ENCODE measurements around the gene PAX5. TPM values are rescaled to one million over a fixed set of nuclear protein-coding genes. Genes with fewer than 3 reads are reported as not detected.
"Not testable (repeated sequence)": the region's sequence is repeated elsewhere in the genome, so short reads cannot be mapped to it uniquely, and the experiment has no call there.

Gene PAX5
- total RNA-seq, 1 experiment from 2014 or later = 0.03 TPM

DNA sequence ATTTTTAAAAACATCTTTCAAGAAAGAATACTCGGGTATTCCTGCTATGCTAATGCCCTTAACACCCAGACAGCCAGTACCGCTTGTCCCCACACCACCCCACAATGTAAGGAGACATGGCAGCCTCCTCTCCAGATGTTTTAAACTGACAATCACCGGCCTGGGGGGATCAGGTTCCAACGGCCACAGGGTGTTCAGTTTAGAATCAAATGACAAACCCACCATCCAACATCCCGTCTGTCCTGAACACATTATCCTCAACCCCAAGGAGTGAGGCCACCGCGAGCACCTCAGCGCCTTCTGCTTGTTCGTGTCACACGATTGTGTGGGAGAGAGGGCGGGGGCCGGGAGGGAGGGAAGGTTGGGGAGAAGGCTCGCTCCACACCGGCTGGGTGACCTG, 152.8 kb downstream of the PAX5 start:
- DNase-seq (ENCODE audit: low spot score) = no peak

DNA sequence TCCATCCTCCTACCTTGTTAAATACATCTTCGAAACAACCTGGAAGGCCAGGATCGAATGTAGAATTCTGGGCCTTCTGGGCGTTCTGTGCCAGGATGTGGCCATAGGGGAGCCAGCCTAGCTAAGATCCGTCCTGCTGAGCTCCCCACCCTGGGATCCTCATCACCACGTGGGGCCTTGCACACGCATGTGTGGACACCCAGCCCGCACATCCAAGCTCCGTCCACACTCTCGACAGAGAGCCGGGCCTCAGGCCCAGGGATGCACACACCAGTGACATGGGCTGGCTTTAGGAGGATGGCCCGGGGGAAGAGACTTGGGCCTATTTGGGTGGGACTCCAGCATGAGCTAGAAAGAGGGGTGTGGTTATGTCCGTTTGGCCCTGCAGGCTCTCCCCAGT, 154.0 kb downstream of the PAX5 start:
- no peak for DNase-seq (ENCODE audit: low spot score)

DNA sequence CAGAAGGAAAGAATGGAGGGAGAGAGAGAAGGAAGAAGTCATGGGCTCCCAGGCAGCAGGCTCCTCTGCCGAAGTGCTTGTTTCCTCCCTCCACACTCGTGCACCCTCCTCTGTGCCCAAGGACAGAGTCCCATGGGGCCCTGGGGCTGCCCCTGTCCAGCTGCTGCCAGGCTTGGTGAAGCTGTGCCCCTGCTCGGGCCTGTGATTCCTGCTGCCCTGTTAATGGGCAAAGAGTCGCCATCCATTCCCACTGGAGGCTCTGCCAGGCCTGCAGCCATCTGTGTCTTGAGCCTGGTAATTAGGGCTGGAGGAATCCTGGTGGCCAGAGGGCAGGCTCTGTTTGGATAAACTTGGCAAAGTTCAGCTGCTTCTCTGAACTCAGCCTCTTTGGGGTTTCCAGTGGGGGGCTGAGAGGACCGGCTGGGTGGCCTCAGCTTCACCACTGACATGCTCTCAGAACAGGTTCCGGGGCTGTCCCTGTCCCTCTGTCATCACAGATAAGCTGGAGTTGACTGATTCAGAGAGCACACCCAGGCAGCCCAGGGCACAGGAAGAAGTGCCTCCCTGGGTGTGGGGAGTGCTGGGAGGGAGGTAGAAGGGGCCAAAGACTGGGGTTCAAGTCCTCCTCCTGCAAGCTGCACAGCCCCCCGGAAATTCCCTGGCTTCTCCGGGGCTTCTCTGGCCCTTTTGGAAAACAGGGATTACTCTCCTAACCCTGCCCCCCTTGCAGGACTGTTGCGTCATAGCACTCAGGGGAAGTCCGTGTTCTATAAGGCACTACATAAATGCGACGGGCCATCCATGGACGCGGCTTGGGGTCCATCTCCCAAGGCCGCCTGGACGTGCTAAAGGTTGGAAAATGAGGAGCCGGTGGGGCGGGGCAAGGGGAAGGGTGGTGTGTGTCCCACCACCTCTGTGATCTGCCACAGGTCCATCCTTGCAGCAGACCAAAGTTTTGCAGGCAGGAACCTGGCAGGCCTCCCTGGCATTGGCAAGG, 154.8 kb downstream of the PAX5 start:
- no peak for DNase-seq (ENCODE audit: low spot score)

DNA sequence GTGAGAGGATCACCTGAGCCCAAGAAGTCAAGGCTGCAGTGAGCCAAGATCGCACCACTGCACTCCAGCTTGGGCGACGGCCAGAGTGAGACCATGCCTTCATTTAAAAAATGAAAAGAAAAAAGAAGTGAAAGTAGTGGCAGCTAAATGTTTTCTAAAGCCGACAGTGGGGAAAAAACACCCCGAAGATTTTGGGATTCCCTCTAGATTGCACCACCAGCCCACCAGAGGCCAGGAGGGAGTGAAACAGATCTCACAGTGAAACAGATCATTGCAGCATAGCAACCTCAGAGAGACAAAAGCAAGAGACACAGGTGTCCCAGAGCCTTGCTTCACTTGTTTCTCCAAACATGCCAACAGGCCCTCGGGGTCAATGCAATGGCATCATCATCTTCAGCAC, 156.8 kb downstream of the PAX5 start:
- no peak for DNase-seq (ENCODE audit: low spot score)

DNA sequence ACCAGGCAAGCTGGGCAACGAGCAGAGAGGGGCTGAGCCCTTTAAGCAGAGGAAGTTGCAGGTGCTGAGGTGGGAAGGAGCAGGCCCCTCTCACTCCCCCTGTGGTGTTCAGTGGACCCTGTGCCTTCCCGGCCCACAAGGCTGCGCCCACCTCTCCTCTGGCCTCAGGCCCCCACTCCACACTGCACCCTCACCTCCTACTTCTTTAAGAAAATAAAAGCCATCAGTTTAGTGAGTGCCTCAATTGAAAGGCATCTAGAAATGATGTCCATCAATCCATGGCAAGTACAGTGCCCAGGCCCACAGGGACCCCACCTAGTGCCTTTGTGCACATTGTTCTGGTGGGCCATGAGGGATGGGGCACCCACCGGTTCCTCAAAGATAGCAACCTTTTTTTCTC, 158.0 kb downstream of the PAX5 start:
- no peak for DNase-seq (ENCODE audit: low spot score)

DNA sequence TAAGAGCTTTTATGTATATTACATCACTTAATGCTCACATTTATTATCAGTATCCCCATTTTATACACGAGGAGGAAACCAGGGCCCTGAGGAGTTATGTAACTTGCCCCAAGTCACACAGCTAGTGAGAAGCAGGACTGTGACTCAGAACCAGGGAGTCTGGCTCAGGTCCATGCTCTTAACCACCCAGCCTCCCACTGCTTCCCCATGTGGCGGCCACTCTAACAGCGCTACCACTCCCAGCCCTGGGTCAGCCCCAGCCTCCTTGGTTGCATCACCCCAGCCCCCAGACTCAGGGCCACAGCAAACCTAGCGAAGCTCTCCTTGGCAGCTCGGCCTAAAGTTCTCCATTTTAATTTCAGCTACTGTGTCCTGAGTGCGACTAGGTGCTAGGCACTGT, 159.1 kb downstream of the PAX5 start:
- DNase-seq (ENCODE audit: low spot score) = peak; percentile 3

DNA sequence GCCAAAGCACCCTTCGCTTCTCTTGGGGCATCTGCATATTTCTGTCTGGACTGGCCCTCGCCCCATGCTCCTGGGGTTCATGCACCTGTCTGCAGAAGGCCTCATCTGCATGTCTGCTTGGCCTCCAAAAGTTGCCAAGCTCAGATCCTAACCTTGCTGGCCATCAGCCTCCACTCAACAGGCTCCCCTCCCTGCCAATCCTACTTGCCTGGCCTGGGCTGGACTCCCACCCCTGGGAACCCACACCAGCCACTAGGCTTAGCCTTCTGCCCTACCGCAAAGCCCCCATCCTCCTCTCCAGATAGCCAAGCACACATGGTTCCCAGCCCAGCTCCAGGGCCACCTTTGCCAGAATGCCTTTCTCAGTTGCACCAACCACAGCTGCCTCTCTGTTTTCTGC, 159.8 kb downstream of the PAX5 start:
- DNase-seq (ENCODE audit: low spot score) = no peak

DNA sequence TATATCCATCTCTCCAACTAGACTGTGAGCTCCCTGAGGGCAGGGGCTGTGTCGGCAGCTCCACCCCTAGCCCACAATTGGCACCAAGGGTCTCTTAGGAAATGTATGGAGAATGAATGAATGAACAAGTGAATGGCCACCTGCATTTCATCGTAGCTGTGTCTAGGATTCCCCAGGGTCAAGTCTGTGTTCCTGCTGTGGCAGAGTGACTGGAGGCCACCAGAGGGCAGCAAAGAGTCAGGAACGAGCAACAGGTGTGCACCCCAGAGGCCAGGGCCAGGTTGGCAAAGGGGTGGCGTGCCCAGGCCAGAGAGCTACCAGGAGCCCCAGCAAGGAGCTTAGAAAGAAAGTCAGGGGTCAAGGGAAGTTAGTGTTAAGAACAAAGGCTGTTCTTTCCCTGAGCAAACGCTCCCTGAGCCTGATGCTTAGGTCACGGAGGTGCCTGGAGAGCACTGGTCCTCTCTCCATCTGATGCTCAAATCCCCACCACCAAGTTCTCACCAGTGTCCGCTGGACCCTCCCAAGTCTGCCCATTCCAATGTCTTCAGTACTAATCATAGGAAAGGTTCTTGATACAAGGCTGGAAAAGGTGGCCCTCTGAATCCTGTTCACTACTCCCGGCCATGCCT, 160.7 kb downstream of the PAX5 start:
- DNase-seq (ENCODE audit: low spot score) = peak; percentile 37

DNA sequence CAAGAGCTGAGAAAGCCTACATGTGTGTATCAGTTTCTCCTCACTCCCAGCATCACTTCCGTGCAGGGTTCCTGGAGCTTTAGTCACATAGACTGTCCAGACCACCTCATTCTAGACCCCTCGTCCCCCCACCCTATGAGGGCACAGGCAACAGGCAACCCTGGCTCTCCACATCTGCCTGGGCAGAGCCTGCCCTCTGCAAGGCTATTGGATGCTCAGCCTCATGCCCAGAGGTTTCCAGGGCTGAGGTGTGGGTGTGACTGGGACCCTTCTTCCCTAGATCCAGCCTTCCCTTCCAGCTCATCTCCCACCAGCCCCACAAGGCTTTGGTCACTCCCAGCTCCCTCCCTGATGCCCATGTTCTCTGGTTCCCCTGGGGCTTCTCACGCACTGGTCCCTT, 161.4 kb downstream of the PAX5 start:
- no peak for DNase-seq (ENCODE audit: low spot score)

DNA sequence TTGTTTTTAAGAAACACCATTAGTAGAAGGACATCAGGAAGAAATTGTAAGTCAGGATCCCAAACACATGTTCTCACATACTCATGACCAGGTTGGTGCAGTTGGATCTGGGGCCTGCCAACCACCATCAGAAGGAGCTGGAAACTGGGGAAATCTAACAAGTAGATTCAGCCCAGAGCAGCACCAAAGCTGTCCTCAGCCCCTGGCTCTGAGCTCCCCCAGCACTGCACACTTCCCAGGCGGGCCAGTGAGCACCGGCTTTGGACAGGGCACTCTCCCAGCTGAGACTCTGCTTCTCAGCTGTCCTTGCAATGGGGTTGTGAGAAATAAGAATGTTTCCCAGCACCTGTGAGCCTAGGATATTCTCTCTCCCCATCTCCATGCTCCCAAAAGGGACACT, 162.5 kb downstream of the PAX5 start:
- no peak for DNase-seq (ENCODE audit: low spot score)

DNA sequence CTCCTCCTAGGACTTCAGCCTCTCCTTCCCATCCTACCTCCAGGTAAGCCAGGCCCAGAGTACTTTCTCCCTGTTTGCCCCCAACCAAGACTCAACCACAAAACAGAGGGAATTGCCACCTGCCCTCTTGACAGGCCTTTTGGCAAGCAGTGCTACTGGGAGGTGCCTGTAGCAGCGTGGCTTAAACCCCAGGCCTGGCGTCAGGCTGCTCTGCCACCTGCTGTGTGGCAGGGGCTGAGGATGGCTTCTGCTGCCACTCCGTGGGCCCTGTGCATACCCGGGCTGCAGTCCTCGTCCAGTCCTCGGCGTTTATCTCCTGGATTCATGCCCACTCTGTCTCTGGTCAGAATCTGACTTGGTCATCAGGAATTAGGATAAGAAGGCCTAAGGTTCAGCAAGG, 163.1 kb downstream of the PAX5 start:
- no peak for DNase-seq (ENCODE audit: low spot score)

DNA sequence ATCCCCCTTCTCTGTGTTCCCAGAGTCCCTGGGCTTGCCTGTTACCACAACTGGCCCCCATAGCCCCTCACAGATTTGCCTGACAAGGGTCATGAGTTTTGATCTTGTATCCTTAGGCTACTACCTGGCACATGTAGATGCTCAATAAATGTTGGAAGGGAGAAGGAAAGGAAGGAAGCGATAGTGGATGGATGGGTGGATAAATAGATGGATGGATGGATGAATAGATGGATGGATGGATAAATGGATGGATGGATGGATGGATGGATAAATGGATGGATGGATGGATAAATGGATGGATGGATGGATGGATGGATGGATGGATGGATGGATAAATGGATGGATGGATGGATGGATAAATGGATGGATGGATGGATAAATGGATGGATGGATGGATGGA, 164.5 kb downstream of the PAX5 start:
- not testable (repeated sequence) for DNase-seq (ENCODE audit: low spot score)

DNA sequence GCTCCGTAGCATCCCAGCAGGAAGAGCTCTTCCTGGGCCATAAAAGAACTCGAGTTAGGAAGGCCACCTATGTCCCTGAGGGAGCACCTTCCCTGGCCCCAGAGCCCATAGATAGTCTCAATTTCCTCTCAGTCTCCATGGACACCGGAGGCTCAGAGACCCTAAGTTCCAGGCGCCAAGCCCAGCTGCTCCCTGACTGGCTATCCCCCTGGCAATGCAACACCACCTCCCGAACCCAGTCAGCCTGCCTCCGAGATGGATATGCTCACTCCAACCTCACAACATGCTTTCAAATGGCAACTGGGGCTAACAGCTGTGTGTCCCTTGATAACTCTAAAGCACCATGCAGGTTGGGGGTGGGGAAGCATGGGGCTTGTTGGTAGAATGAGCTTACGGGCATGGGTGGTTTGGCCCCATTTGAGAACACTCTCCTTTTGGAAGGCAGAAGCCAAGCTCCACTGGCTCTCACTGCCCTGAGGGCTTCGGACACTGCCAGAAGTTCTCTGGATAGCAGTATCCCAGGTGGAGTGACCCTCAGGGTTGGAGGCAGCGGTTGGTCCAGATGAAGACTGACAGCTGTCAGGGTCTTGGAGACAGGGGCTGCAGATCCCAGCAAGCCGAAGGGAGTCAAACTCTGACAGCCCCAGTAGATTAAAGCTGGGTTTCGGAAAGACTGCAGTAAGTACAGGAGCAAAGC, 165.3 kb downstream of the PAX5 start:
- DNase-seq (ENCODE audit: low spot score) = no peak

DNA sequence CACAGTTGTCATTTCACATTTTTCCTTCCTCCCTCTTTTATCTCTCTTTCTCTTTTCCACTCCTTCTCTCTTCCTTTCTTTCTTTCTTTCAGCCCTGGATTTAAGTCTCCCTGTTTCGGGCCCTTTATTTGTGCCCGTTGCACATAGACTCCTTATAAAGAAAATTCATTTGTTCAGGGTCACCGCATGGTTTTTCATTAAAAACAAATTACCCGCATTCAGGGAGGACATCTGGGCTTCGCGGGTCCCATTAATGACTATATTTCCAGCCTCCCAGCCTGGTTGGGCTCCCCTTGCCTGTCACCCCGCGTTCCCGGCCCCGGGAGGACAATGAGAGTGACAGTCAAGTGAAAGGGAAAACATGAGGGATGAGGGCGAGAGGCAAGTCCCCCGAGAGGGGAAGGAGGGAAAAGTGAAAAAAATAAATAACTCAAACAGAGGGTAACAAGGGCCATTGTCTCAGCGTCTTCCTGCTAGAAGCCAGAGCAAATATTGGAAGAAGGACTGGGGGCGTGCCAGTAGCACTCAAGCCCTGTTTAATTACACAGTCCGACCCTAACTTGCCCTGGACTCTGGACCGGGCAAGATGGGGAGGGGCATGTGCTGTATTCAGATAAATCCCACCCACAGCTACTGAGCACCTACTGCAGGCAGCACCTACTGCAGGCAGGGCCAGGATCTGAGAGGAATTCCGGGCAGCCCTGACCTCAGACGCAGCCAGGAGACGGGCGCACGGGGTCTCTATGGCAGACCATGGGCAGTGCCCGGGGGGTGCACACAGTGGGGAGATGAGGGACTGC, 166.2 kb downstream of the PAX5 start:
- no peak for DNase-seq (ENCODE audit: low spot score)

DNA sequence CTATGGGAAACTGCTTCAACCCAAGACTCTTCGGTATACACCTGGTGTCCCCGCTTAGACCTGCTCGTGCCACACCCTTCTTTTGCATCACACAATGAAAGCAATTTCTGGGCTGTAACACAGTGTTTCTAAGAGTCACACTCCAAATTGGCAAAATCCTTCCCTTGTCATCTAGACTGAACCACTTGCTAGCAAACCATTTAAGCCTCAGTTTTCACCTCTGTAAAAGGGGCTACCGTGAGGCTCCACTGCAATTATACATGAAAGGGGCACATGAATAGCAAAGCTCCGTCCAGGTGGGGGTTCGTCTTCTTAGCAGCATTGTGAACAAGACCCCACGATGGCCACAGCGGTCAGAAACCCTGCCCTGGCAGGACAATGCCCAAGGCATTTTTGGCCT, 166.8 kb downstream of the PAX5 start:
- DNase-seq (ENCODE audit: low spot score) = no peak

DNA sequence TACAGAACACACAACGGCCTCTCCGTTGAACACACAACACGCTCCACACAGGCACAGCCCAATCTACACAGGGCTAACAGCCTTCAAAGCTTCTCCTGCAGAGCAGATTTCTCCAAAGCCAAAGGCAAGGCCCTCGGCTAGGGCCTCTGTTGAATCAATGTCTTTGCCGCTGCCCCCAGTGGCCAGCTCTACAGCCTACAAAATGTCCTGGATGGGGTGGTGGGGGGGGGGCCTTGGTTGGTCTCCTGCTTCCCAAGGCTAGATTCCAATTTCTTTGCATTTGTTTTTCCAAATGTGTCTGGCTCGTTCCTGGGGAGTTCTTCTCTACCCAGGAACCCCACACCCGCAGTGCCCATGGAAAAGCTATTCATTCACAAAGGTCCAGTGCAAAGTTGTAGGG, 167.2 kb downstream of the PAX5 start:
- no peak for DNase-seq (ENCODE audit: low spot score)

DNA sequence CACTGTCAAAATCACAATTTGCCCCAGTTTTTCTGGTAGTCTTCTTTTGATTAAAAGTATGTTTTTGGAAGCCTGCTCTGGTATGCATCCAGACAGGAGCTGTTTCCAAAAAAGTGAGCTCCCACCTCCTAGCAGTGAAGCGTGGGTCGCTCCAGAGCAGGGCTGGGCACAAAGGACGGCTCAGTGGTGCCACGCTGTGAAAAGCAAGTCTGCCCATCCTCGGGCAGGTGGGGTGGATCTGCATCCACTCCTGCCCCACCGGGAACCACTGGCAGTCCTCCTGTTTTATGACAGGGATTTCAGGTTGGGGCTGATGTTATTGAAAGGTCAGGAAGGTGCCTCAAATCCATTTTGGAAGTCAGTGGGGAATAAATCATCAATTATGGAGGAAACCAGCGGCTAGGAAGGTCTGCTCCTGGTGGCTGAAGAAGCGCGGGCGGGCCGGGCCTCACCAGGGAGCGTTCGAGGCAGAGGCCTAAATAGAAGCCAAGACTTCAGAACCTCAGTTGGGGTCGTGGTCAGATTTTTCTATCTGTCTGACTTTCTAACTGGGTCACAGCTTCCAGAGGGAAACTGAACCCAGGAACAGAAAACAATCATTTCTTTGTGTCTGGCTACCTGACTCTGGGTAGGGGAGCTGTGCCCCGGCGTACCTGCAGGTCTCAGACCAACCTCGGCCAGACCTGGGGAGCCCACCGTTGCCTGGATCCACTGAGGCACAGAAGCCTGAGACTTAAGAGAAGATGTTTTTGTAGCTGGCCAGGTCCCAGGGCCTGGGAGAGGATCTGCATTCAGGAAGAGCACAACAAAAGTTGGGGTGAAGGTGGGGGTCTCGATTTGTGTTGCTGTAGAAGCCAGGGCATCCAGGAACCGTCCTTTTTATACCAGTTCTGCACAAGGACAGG, 168.1 kb downstream of the PAX5 start:
- no peak for DNase-seq (ENCODE audit: low spot score)

DNA sequence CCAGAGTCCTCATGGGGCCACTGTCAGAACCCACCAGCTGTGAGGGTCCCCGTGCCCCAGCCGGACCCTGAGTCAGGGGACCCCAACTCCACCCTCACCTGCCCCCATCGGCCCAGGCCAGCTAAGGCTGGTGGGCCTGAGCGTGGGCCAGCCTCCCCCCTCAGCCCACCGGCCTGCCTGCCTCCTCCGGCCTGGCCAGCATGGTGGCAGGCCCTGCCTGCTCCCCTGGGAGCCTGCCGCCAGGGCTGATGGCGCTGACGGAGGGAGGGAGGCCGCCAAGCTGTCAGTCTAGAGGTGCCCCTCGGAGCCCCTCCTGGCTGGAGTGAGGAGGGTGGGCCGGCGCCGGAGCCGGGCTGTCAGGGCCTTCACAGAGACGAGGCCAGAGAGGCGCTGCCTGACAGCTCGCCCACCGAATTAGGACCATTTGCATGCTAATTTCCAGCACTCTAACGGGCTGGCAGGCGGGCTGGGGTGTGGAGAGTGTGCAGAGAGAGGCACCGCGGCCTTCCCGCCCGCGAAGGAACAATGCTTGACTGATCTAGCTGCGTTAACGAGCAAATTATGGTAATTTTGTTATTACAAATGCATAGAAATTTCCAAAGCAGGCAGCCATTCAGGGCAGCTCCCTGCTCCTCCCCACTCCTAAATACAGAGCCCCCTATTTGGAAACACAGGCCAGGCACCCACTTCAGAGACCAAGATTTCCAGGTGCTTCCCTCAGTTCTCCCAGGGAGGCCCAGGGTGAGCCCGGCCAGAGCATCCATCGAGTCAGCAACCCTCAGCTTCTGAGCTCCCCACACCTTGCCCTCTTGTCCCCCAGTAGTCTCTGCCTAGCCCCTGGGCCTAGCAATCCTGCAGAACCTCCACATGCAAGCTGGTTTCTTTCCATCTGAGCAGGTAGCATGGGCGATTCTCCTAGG, 169.3 kb downstream of the PAX5 start:
- no peak for DNase-seq (ENCODE audit: low spot score)
